HG03103 (cell line): ENCODE data around the gene PJA2.

Source experiments
- ATAC-seq: cut with Tn5 transposase; IDR thresholded peaks from one replicate; pipeline ENCODE4 v1.9.1; 2021; ENCODE audit warnings: low read depth; ENCODE audit not compliant: unreplicated experiment

Gene PJA2

DNA sequence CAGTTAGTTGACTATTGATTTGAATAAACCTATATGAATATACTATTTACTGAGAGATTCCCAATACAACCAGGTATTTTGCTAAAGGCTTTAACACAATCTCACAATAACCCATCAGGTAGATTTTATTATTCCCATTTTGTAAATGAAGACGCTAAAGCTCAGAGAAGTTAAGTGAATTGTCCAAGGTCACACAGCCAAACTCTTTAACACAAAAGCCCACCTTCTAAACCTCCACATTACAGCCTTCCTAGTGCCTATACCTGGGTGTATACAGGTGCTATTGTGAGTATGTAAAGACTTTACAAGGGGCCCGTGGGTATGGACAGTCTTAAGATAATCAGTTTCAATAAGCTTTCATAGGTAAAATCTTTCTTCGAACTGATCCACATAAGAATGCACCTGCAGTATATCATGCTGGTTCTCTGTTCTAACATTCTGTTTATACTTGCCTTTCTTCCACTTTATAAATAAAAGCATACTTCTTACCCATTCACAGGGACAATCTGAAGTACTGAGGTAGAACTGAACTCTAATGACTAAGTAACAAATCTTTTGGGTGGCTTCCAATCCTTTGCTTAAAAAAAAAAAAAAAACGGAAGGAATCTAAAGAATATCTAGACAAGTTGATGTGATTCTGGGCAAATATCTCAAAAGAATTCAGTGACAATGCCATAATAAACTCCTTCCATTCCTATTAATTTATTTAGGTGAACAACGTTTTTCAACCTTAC is 59.1 kb downstream of the PJA2 start:
- no peak for ATAC-seq

DNA sequence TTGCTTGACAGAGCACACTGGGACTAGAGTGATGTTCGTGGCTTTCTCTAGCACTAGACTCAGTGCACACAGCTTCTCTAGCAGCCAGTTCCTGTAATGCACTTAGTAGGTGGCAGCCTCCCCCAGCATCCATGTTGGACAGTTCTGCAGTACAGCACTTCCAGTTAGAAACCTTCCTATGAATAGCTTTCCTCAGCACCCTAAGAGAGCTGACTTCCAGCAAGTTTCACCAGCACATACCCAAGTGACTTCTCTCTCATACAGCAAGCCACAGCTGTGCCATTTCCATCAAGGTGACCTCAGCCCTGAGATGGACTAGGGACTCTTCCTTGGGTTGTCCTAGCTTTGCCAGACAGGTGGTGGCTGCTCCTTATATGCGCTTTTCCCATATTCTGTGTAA is 60.4 kb downstream of the PJA2 start:
- ATAC-seq: no peak

DNA sequence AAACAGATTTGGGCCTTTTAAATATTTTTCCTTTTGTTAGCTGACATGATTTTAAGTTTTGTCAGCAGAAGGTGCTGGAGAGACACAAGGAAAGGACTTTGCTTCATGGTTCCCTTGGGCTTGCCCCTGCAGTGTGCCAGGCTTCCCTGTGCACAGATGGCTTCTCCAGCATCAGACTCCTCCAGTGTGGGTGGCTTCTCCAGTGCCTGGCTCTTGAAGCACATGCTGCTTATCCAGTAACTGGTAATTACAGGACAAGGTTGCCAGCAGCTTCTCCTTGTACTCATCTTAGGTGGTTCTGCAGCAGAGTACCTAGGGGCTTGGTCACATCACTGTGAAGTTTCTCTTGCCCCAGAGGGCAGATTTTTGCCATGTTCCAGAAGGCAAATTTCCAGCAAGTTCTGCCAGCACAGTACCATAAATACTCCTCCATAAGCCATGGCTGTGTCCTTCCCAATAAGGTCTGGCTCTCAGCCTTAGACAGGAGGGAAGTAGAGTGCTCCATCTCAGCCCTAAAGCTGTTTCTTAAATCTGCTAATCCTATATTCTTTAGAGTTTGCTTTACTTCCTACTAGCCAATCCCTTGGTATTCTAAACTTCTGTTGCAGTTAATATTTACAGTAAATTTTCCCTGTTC is 62.4 kb downstream of the PJA2 start:
- no peak for ATAC-seq

DNA sequence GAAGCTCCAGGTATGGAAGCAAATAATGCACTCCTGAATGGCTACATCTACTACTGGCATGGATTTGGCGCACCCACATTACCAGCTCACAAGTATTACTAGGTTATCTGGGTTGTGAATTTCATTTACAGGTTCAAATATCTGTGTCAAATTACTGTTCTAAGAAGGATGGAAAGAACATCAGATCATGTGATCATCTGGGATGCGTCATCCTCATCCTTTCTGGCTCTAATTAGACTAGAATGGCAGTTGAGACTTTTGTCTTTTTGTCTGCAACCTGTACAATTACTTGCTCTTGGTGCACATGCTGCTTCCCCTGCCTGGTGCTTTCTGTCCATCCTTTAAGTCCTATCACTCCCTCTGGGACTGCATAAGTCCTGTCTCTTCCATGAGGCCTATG is 64.1 kb downstream of the PJA2 start:
- no peak for ATAC-seq

- no peak for ATAC-seq
Observed at GRCh38 chr5:109340351-109340750, 69.4 kb downstream of the PJA2 start.

DNA sequence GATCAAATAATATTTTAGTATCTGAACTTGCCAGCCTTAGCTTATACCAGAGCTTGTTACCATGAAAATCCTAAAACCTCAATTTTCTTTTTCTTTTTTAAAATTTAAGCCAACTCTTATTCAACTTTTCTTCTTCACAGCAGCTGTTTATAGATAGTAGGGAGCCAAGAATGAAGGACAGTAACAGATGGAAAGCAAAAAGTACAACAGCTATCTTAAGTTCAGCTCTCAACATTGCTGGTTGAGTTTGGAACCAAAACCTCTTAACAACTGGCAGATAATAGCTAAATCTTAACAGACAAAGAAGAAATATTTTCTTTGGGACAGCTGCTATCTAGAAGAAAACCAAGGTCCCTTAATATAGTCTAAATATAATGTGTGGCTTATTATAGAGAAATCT is 74.7 kb downstream of the PJA2 start:
- no peak for ATAC-seq

DNA sequence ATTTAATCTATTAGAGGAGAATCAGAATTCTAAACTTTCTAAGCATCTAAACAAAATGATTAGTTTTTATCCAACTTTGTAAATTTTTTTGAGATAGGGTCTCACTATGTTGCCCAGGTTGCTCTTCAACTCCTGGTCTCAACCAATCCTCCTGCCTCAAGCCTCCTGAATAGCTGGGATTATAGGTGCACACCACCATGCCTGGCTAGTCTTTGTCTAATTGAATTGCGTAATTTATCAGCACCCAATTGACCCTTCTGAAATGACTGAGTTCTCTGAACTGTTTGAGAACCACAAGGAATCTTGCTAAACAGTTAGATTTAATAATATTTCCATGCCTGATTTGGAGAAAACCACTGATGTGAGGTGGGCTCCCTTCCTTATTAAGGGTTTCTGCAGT is 75.7 kb downstream of the PJA2 start:
- no peak for ATAC-seq

DNA sequence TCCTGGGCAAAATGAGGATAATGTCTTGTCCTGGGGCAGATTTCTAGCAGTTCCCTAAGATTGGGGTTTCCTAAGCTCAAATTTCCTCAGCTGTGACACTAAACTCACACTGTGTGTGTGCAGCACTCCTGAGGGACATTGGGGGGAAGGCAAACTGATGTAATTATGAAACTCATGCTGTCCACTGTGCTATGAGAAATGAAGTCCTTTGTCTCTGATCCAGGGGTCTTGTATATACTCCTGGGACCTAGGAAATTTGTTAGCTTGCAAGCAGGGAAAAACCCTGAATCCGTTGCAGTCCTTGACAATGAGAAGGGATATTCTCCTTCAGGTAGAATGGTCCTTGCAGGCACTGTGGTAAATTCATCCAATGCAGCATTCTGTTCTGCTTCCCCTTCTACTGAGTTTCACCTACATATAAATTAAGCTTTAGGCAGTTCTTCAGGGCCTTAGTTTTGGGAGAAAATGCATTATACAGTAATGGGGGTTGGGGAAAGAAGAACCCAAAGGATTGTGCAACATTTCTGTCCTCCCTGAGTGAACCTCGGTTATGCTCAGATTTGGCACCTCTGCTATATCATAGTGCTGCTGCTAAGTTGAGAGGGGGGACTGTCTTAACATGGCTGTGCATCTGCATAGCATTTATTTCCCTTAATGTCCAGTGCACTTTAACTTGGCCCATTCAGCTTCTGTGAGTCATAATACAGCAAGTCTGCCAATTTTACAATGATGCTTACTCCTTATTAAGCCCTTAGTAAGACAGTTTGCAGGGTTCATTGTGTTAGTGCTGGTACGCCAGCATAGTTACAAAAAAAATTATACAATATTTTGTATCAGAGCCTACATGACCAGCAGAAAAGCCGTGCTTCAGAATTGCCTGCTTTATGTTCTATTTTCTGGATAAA is 80.2 kb downstream of the PJA2 start:
- ATAC-seq: no peak

DNA sequence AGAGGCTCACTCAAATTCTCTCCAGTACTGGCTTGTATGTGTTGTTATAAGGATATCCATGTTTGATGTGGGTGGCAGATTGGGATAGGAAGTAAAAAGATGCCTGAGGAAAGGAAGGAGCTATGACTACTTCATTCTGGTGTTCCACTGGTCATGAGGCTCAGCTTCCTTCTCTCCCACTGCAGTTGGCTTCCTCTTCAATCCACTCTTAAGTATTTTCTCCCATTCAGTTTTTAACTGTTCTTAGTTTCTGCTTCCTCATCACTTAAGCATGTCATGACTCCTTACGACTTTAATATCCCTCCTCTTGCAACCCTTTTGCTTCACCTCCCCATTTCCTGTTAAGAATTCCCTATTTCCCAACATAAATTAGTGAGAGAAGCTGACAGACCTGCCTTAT is 81.1 kb downstream of the PJA2 start:
- no peak for ATAC-seq

- no peak for ATAC-seq
Observed at GRCh38 chr5:109327570-109327969, 82.2 kb downstream of the PJA2 start.

DNA sequence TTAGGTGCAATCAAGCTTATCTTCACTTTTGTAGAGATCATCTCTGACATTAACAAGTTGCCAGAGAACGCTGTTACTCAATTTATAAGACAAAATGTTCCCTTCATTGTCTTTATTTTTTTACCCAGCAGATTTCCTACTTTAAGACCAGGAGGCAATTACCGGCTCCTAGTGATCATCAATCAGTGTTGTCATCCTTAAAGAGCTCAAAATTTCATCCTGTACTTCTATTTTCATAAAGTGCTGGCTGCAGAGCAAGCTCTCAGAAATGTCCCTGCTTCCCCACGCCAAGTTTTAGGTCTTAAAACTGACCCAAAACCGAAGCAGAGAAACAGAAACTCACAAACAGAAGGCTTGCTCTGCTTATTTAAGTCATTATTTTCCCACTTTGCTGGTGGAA is 82.9 kb downstream of the PJA2 start:
- ATAC-seq: no peak

DNA sequence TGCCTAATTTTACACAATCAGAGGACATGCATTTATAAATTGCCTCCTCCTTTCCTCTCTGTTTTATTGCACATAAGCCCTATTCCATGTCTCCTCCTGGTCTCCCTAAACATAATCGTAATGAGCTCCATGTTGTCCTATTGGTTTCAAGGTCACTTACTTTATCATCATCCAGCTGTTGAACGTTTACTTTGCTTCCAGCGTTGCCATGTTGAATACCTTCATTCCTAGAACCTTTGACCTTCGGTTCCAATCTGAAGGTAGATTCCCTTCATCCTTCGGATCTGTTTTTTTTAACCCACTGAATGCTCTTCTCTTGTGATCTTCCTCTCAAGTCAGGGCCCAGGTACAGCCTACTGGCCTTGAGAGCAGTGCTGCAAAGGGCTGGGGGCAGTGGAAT is 84.3 kb downstream of the PJA2 start:
- ATAC-seq: no peak

DNA sequence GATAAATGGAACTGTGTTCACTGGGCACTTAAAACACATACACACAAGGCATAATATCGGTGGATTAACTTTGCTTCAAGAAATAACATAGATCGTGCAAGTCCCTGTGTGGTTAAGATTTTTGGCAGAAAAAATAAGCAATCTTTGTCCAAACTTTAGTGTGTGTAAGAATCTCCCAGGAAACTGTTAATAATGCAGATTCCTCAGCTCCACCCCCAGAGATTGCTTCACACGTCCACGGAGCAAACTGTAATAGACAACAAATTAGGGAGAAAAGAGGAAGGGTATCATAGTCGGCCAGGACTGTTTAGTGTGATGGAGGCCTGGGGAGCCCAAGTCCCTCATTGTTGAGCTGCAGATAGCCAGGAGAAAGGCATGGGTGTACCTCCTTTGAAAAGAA is 84.8 kb downstream of the PJA2 start:
- ATAC-seq: no peak

- ATAC-seq: no peak
Observed at GRCh38 chr5:109324351-109324750, 85.4 kb downstream of the PJA2 start.

GRCh38 chr5:109322694-109323093 is 87.1 kb downstream of the PJA2 start:
- ATAC-seq: no peak

DNA sequence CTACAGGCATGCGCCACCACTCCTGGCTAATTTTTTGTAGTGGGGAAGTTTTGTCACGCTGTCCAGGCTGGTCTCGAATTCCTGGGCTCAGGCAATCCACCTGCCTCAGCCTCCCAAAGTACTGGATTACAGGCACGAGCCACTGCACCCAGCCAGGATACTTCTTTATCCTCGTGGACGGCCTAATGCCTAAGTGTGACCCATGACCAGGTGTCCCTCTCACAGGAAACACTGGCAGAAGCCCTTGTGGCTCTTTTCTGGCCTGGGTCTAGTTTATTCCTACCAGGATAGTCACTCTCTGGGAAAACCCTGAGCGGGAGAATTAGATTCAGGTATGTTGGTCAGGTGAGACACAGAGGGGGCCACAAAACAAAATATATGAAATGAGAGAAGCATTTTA is 90.4 kb downstream of the PJA2 start:
- no peak for ATAC-seq

DNA sequence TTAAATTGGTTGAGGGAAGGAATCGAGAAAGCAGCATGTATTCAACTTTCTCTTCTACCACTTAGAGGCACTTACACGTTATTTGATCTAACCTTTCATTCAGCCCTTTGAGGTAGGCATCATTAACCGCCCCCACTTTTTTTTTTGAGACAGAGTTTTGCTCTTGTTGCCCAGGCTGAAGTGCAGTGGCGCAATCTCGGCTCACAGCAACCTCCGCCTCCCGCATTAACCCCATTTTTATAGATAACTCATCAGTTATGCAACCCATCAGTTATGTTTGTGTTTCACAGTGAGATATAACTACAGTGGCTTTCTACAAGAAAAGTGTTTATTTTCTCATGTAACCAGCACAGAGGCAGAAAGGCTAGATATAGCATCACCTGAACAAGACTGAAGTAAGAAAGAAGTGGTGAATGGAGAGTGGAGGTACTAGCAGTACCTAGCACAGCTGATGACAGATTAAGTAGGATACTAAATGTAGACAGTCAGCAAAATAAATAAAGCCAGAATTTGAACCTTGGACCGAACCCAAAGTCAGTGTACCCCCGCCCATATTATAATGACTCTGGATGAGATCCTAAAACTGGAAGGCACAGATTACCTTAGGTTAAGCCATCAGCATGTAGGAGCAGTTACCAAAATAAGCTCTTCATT is 91.2 kb downstream of the PJA2 start:
- ATAC-seq: no peak

GRCh38 chr5:109316634-109317033 is 93.1 kb downstream of the PJA2 start:
- no peak for ATAC-seq

- no peak for ATAC-seq
Observed at GRCh38 chr5:109315245-109315644, 94.5 kb downstream of the PJA2 start.

- ATAC-seq: no peak
Observed at GRCh38 chr5:109313127-109313526, 96.6 kb downstream of the PJA2 start.

DNA sequence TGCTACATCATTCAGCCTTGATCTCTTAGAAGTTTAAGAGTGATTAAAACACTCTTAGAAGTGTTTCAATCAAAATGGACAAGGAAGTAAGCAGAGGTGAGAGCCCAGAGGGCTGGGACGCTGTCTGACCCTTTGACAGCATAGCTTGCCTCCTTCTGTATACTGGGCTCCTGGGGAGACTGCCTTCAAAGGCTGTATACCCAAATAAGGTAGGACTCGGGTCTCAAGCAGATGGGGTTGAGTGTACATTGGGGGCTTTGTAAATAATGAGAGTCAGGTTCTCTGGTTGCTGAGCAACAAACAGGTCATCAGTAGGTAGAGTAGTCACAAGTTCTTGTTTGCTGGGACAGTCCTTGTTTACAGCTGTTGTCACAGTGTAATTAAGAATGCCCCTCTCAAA is 97.1 kb downstream of the PJA2 start:
- no peak for ATAC-seq
